HepG2 (cell line): Measurements from ENCODE around the gene RASSF4. TPM values are rescaled to one million over a fixed set of nuclear protein-coding genes. Genes with fewer than 3 reads are reported as not detected.

ENCODE experiments used
- CBX2 ChIP-seq, 2 experiments: fragments of 200-600 bp in 1 of 2; sonication (generic); formaldehyde crosslinking in 1 of 2; IDR thresholded peaks; 2 replicates each; pipeline versions ENCODE4 v1.7.0 to v1.8.1; 2018 to 2022; ENCODE audit warnings: low read depth in 2 of 2, low read length in 1 of 2, mild to moderate bottlenecking in 1 of 2, missing genetic modification reagents in 1 of 2
- CCAR2 ChIP-seq: fragments of 200-400 bp; formaldehyde crosslinking; optimal IDR thresholded peaks from 2 replicates; pipeline ENCODE3; 2018; ENCODE audit warnings: low read depth, mild to moderate bottlenecking, low read length, moderate library complexity
- HNF1A ChIP-seq, 2 experiments: sonication (generic) in 1 of 2; formaldehyde crosslinking in 1 of 2; IDR thresholded peaks; 2 replicates each; pipeline versions ENCODE4 v1.4.0 to v1.6.1; 2016 to 2020; ENCODE audit warnings: borderline replicate concordance in 1 of 2, low read depth in 1 of 2, mild to moderate bottlenecking in 1 of 2, missing genetic modification reagents in 1 of 2
- KLF11 ChIP-seq: IDR thresholded peaks from 2 replicates; pipeline ENCODE4 v1.6.1; 2016; ENCODE audit warnings: missing compliant biosample characterization
- KLF6 ChIP-seq: IDR thresholded peaks from 2 replicates; pipeline ENCODE4 v1.8.0; 2016; ENCODE audit warnings: missing biosample characterization, missing genetic modification reagents
- SATB2 ChIP-seq: sonication (generic); formaldehyde crosslinking; IDR thresholded peaks from 2 replicates; pipeline ENCODE4 v1.5.0; 2020; ENCODE audit warnings: missing genetic modification reagents
- SOX13 ChIP-seq, 3 experiments: fragments of 450-650 bp in 1 of 3; sonication (generic) in 1 of 3; formaldehyde crosslinking in 1 of 3; IDR thresholded peaks in 2 of 3; conservative IDR thresholded peaks in 1 of 3; 2 replicates each; pipeline versions ENCODE4 v1.5.0 to v1.6.1; 2016 to 2020; ENCODE audit warnings: antibody characterized with exemption in 1 of 3, mild to moderate bottlenecking in 1 of 3, missing compliant biosample characterization in 1 of 3, missing genetic modification reagents in 1 of 3, moderate library complexity in 1 of 3
- TAF15 ChIP-seq: fragments of 200-400 bp; formaldehyde crosslinking; IDR thresholded peaks from one replicate; pipeline ENCODE4 v1.6.1; 2018; ENCODE audit warnings: mild to moderate bottlenecking, low read depth, low read length; ENCODE audit not compliant: poor library complexity, severe bottlenecking
- TBL1XR1 ChIP-seq: fragments of 150-350 bp; IDR thresholded peaks from 2 replicates; pipeline ENCODE4 v1.6.1; 2014; ENCODE audit warnings: borderline replicate concordance, low read length; ENCODE audit not compliant: partially characterized antibody
- ZFAT ChIP-seq: sonication (generic); formaldehyde crosslinking; conservative IDR thresholded peaks from 2 replicates; pipeline ENCODE4 v1.8.1; 2023; ENCODE audit warnings: missing genetic modification reagents, inconsistent platforms
- ZNF382 ChIP-seq: sonication (generic); formaldehyde crosslinking; IDR thresholded peaks from 2 replicates; pipeline ENCODE4 v1.5.0; 2020; ENCODE audit warnings: missing genetic modification reagents, mild to moderate bottlenecking, borderline replicate concordance
- ZNF441 ChIP-seq: sonication (generic); formaldehyde crosslinking; IDR thresholded peaks from 2 replicates; pipeline ENCODE4 v1.7.0; 2021; ENCODE audit warnings: missing genetic modification reagents, borderline replicate concordance
- ZNF839 ChIP-seq: sonication (generic); formaldehyde crosslinking; IDR thresholded peaks from 2 replicates; pipeline ENCODE4 v1.4.0; 2020; ENCODE audit warnings: missing genetic modification reagents, mild to moderate bottlenecking, borderline replicate concordance
- polyA plus RNA-seq, 8 experiments: library from polyadenylated mRNA; depleted of rRNA in 3 of 8; stranded (reverse) in 7 of 8; unstranded in 1 of 8; fragments of >200 nt; fragmentation: Illumina TruSeq in 4 of 8; extraction: Trizol in 4 of 8; gene quantifications; 2 replicates each; pipeline versions ENCODE4 v1.2.1 to v1.2.3, GENCODE V29; 2011 to 2016; ENCODE audit warnings: low read depth in 4 of 8, missing spikeins in 1 of 8, mixed read lengths in 1 of 8; ENCODE audit not compliant: insufficient read depth in 1 of 8
- total RNA-seq, 5 experiments: library from RNA; depleted of rRNA; stranded (reverse); fragments of >200 nt; fragmentation: Illumina TruSeq; extraction: Trizol; gene quantifications; 2 replicates each; pipeline ENCODE4 v1.2.3, GENCODE V29; 2016; ENCODE audit warnings: low read depth in 1 of 5
- TF ChIP-seq, protein P1 (sequence below): IDR thresholded peaks from 2 replicates; pipeline ENCODE4 v1.4.0; 2020; ENCODE audit warnings: mild to moderate bottlenecking, missing genetic modification reagents
- TF ChIP-seq, protein P2 (sequence below): sonication (generic); formaldehyde crosslinking; IDR thresholded peaks from 2 replicates; pipeline ENCODE4 v1.9.0; 2022; ENCODE audit warnings: missing genetic modification reagents, mild to moderate bottlenecking, borderline replicate concordance

RASSF4 gene
- total and polyA plus RNA-seq, 2 of the 13 experiments (the other 11 are each of a cell fraction or from before 2014, with no cell fraction given) = 34.0 to 51.7 TPM

GRCh38 chr10:44995914-44996669 lies 36.5 kb downstream of the RASSF4 start (continued):
- TF ChIP-seq HNF1A (IDR thresholded peaks at IDR 0.05; ENCODE audit: low read depth) = peak; percentile 77; the same call in 1 of the 2 replicates
- TF ChIP-seq HNF1A (CRISPR knock-in tag; IDR thresholded peaks at IDR 0.05; ENCODE audit: borderline replicate concordance) = peak; percentile 61; the same call in 1 of the 2 replicates
- no peak for TF ChIP-seq ZNF441
- TF ChIP-seq SOX13 (IDR thresholded peaks at IDR 0.05) = peak; percentile 69
- TF ChIP-seq SOX13 (CRISPR knock-in tag; conservative IDR thresholded peaks at IDR 0.05 in 1 of 2, IDR thresholded peaks at IDR 0.05 in 1 of 2) = peak in 1 of 2 experiments; percentile 91; a peak in 2 of 4 replicates
- no peak for TF ChIP-seq CCAR2
- TF ChIP-seq, protein P1, sequence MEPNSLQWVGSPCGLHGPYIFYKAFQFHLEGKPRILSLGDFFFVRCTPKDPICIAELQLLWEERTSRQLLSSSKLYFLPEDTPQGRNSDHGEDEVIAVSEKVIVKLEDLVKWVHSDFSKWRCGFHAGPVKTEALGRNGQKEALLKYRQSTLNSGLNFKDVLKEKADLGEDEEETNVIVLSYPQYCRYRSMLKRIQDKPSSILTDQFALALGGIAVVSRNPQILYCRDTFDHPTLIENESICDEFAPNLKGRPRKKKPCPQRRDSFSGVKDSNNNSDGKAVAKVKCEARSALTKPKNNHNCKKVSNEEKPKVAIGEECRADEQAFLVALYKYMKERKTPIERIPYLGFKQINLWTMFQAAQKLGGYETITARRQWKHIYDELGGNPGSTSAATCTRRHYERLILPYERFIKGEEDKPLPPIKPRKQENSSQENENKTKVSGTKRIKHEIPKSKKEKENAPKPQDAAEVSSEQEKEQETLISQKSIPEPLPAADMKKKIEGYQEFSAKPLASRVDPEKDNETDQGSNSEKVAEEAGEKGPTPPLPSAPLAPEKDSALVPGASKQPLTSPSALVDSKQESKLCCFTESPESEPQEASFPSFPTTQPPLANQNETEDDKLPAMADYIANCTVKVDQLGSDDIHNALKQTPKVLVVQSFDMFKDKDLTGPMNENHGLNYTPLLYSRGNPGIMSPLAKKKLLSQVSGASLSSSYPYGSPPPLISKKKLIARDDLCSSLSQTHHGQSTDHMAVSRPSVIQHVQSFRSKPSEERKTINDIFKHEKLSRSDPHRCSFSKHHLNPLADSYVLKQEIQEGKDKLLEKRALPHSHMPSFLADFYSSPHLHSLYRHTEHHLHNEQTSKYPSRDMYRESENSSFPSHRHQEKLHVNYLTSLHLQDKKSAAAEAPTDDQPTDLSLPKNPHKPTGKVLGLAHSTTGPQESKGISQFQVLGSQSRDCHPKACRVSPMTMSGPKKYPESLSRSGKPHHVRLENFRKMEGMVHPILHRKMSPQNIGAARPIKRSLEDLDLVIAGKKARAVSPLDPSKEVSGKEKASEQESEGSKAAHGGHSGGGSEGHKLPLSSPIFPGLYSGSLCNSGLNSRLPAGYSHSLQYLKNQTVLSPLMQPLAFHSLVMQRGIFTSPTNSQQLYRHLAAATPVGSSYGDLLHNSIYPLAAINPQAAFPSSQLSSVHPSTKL = peak; percentile 90
- TF ChIP-seq ZNF382 (CRISPR knock-in tag) = no peak
- no peak; the same call in 1 of the 2 replicates for TF ChIP-seq SATB2 (CRISPR knock-in tag)
- no peak for TF ChIP-seq CBX2 (IDR thresholded peaks at IDR 0.05; ENCODE audit: low read depth, low read length)
- TF ChIP-seq CBX2 (CRISPR knock-in tag; IDR thresholded peaks at IDR 0.05; ENCODE audit: low read depth) = no peak
- TF ChIP-seq, protein P2, sequence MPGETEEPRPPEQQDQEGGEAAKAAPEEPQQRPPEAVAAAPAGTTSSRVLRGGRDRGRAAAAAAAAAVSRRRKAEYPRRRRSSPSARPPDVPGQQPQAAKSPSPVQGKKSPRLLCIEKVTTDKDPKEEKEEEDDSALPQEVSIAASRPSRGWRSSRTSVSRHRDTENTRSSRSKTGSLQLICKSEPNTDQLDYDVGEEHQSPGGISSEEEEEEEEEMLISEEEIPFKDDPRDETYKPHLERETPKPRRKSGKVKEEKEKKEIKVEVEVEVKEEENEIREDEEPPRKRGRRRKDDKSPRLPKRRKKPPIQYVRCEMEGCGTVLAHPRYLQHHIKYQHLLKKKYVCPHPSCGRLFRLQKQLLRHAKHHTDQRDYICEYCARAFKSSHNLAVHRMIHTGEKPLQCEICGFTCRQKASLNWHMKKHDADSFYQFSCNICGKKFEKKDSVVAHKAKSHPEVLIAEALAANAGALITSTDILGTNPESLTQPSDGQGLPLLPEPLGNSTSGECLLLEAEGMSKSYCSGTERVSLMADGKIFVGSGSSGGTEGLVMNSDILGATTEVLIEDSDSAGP (CRISPR knock-in tag) = peak; percentile 59; the same call in 1 of the 2 replicates
- TF ChIP-seq TAF15 = no peak
- no peak for TF ChIP-seq TBL1XR1
- TF ChIP-seq ZNF839 = no peak
- TF ChIP-seq KLF11 (CRISPR knock-in tag) = peak; percentile 76; the same call in 1 of the 2 replicates
- no peak for TF ChIP-seq ZFAT (CRISPR knock-in tag)
- TF ChIP-seq KLF6 (CRISPR knock-in tag) = peak; percentile 77; the same call in 1 of the 2 replicates
